ENCODE measurements around the gene APOBEC3A. TPM values are rescaled to one million over a fixed set of nuclear protein-coding genes. Genes with fewer than 3 reads are reported as not detected.
A peak's percentile ranks its signal among the peaks of the same experiment; 100 is the strongest.
"Not testable (repeated sequence)": the region's sequence is repeated elsewhere in the genome, so short reads cannot be mapped to it uniquely, and the experiment has no call there.

The APOBEC3A gene
- total RNA-seq, 2 donors from 2014 or later: not detected

GRCh38 chr22:38973289-38974169, 16.1 kb downstream of the APOBEC3A start:
- ATAC-seq: peak; percentile 85
- intact Hi-C loops (cut with DNase I): no loop called here
- TF ChIP-seq POLR2A (IDR thresholded peaks at IDR 0.05) (no peak), CTCF (IDR thresholded peaks at IDR 0.05) (peak in 5 of 7 experiments; percentile 64 to 85 (median 82))
- H3K27ac ChIP-seq: no peak overlapping the region
- H3K4me1 ChIP-seq: peaks cover 5% of the 10 kb centered on the region
- peak in 3 of 4 donors; percentile 62 to 66 (median 65) for DNase-seq
- H3K36me3 ChIP-seq (replicated peaks in 1 of 2; ENCODE audit: insufficient read depth in 1 of 2, low read depth in 2 of 2): no peaks in the 10 kb centered on the region
- 37 to 44% methylated on average over 15 of the region's 15 CpGs for WGBS, 2 donors
- H3K9me3 ChIP-seq: no peaks in the 10 kb centered on the region
- H3K4me3 ChIP-seq: no peak overlapping the region
- no peaks in the 10 kb centered on the region for H3K27me3 ChIP-seq

GRCh38 chr22:38974170-38974825, 16.9 kb downstream of the APOBEC3A start:
- no peak for DNase-seq
- Histone ChIP-seq H3K27me3 (no peaks in the 10 kb centered on the region), H3K4me1 (peaks cover 5% of the 10 kb centered on the region), H3K9me3 (no peaks in the 10 kb centered on the region), H3K36me3 (replicated peaks in 1 of 2; ENCODE audit: insufficient read depth in 1 of 2, low read depth in 2 of 2) (no peaks in the 10 kb centered on the region), H3K4me3 (no peak overlapping the region), H3K27ac (no peak overlapping the region)
- no peak for ATAC-seq
- no peak for TF ChIP-seq CTCF (IDR thresholded peaks at IDR 0.05)
- TF ChIP-seq POLR2A (IDR thresholded peaks at IDR 0.05): no peak
- intact Hi-C loops (cut with DNase I): no loop called here
- 80 to 90% methylated on average over 16 to 18 of the region's 18 CpGs for WGBS, 2 donors

GRCh38 chr22:38974826-38975175, 17.4 kb downstream of the APOBEC3A start:
- Histone ChIP-seq H3K27me3 (no peaks in the 10 kb centered on the region), H3K4me3 (no peak overlapping the region), H3K27ac (no peak overlapping the region), H3K9me3 (no peaks in the 10 kb centered on the region), H3K4me1 (peaks cover 5% of the 10 kb centered on the region), H3K36me3 (replicated peaks in 1 of 2; ENCODE audit: insufficient read depth in 1 of 2, low read depth in 2 of 2) (no peaks in the 10 kb centered on the region)
- TF ChIP-seq POLR2A (IDR thresholded peaks at IDR 0.05) (no peak), CTCF (IDR thresholded peaks at IDR 0.05) (no peak)
- ATAC-seq (no peak), DNase-seq (no peak)
- 89 to 96% methylated on average over 7 of the region's 7 CpGs for WGBS, 2 donors
- intact Hi-C loops (cut with DNase I): no loop called here

GRCh38 chr22:38977289-38977688, 19.9 kb downstream of the APOBEC3A start:
- peaks cover 24% of the 10 kb centered on the region for H3K4me1 ChIP-seq
- DNase-seq; H3K4me3 ChIP-seq; intact Hi-C loops (cut with DNase I); ATAC-seq; H3K9me3 ChIP-seq; H3K27ac ChIP-seq; H3K27me3 ChIP-seq; H3K36me3 ChIP-seq (replicated peaks in 1 of 2; ENCODE audit: insufficient read depth in 1 of 2, low read depth in 2 of 2): not testable (repeated sequence)
- WGBS, 2 donors: 96 to 97% methylated on average over 4 of the region's 4 CpGs

- H3K4me3 ChIP-seq; ATAC-seq; H3K9me3 ChIP-seq; intact Hi-C loops (cut with DNase I); H3K27me3 ChIP-seq; DNase-seq; H3K36me3 ChIP-seq (replicated peaks in 1 of 2; ENCODE audit: insufficient read depth in 1 of 2, low read depth in 2 of 2): not testable (repeated sequence)
- H3K27ac ChIP-seq: peak overlapping the region in 3 of 4 donors; percentile 74 to 95 (median 86)
- peaks cover 46% of the 10 kb centered on the region for H3K4me1 ChIP-seq
- 38 to 55% methylated on average over 10 of the region's 10 CpGs for WGBS, 2 donors
Measured at GRCh38 chr22:38980587-38980986, 23.2 kb downstream of the APOBEC3A start.
